ENCODE results near the gene PRR35.

GRCh38 chr16:543301-544164 is 16.7 kb upstream of the PRR35 start:
- no peak for TF ChIP-seq EZH2 (IDR thresholded peaks at IDR 0.05; ENCODE audit: borderline replicate concordance, low read depth, low read length, severe bottlenecking)
- TF ChIP-seq POLR2AphosphoS5 (IDR thresholded peaks at IDR 0.05; ENCODE audit: insufficient read depth, low read depth, low read length), result no peak
- TF ChIP-seq CTCF (IDR thresholded peaks at IDR 0.05; ENCODE audit: extremely low read depth in 1 of 2, insufficient read depth in 1 of 2, low read depth in 1 of 2, low read length in 2 of 2), result no peak

Data from endothelial cell of umbilical vein (primary cell).